ENCODE results near the gene DPP3.

GRCh38 chr11:66542362-66542761 is 62.1 kb downstream of the DPP3 start:
- TF ChIP-seq, protein P1, sequence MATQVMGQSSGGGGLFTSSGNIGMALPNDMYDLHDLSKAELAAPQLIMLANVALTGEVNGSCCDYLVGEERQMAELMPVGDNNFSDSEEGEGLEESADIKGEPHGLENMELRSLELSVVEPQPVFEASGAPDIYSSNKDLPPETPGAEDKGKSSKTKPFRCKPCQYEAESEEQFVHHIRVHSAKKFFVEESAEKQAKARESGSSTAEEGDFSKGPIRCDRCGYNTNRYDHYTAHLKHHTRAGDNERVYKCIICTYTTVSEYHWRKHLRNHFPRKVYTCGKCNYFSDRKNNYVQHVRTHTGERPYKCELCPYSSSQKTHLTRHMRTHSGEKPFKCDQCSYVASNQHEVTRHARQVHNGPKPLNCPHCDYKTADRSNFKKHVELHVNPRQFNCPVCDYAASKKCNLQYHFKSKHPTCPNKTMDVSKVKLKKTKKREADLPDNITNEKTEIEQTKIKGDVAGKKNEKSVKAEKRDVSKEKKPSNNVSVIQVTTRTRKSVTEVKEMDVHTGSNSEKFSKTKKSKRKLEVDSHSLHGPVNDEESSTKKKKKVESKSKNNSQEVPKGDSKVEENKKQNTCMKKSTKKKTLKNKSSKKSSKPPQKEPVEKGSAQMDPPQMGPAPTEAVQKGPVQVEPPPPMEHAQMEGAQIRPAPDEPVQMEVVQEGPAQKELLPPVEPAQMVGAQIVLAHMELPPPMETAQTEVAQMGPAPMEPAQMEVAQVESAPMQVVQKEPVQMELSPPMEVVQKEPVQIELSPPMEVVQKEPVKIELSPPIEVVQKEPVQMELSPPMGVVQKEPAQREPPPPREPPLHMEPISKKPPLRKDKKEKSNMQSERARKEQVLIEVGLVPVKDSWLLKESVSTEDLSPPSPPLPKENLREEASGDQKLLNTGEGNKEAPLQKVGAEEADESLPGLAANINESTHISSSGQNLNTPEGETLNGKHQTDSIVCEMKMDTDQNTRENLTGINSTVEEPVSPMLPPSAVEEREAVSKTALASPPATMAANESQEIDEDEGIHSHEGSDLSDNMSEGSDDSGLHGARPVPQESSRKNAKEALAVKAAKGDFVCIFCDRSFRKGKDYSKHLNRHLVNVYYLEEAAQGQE (IDR thresholded peaks at IDR 0.05), result no peak
- TF ChIP-seq CTCF (IDR thresholded peaks at IDR 0.05; ENCODE audit: low read depth, low read length, missing input control) (no peak), JUND (IDR thresholded peaks at IDR 0.05) (no peak), FOXA1 (IDR thresholded peaks at IDR 0.05) (no peak), GABPA (IDR thresholded peaks at IDR 0.05 in 1 of 2, conservative IDR thresholded peaks at IDR 0.05 in 1 of 2) (no peak), ZBTB33 (IDR thresholded peaks at IDR 0.05) (no peak), TAF1 (conservative IDR thresholded peaks at IDR 0.05) (no peak), EGR1 (IDR thresholded peaks at IDR 0.05; ENCODE audit: low read depth in 2 of 2) (no peak), YY1 (IDR thresholded peaks at IDR 0.05) (no peak), HNF4G (IDR thresholded peaks at IDR 0.05) (no peak)
- TF ChIP-seq, protein P2, sequence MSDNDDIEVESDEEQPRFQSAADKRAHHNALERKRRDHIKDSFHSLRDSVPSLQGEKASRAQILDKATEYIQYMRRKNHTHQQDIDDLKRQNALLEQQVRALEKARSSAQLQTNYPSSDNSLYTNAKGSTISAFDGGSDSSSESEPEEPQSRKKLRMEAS (IDR thresholded peaks at IDR 0.05), result no peak
